Tibial artery (tissue), 4 donors: Measurements from ENCODE around the gene ASPN.

Experiments used
- DNase-seq, 2 donors: peaks; one replicate each; pipeline ENCODE4 v3.0.0-alpha.2; 2019
- H3K27ac ChIP-seq, 2 donors: fragments of 200-600 bp; sonication (generic) in 1 of 2; 1 replicate in 1 of 2; 2 replicates in 1 of 2; pipeline ENCODE4 v1.5.1; 2018 to 2019; ENCODE audit warnings: mild to moderate bottlenecking in 1 of 2
- H3K27me3 ChIP-seq, 2 donors: fragments of 200-600 bp; sonication (generic) in 1 of 2; one replicate each; pipeline versions ENCODE4 v1.5.1 to v1.6.0; 2016 to 2019
- H3K36me3 ChIP-seq, 3 donors: fragments of 200-600 bp; sonication (generic) in 2 of 3; one replicate each; pipeline ENCODE4 v1.5.1; 2016 to 2019; ENCODE audit warnings: mild to moderate bottlenecking in 2 of 3
- H3K4me1 ChIP-seq, 4 donors: fragments of 200-600 bp; sonication (generic) in 2 of 4; 1 replicate in 3 of 4; 2 replicates in 1 of 4; pipeline ENCODE4 v1.5.1; 2016 to 2019
- H3K4me3 ChIP-seq, 2 donors: fragments of 200-600 bp; sonication (generic) in 1 of 2; 1 replicate in 1 of 2; 2 replicates in 1 of 2; pipeline ENCODE4 v1.5.1; 2018 to 2019; ENCODE audit warnings: mild to moderate bottlenecking in 2 of 2
- H3K9me3 ChIP-seq, 3 donors: fragments of 200-600 bp; sonication (generic) in 1 of 3; one replicate each; pipeline ENCODE4 v1.5.1; 2016 to 2019
- CTCF ChIP-seq, 2 experiments: fragments of 200-600 bp in 1 of 2; fragments of 450-650 bp in 1 of 2; IDR thresholded peaks; one replicate each; pipeline ENCODE4 v1.5.1; 2017 to 2019; ENCODE audit warnings: antibody characterized with exemption in 2 of 2, mild to moderate bottlenecking in 1 of 2, moderate library complexity in 1 of 2
- intact Hi-C: fragments of 100-400 bp; cut with DNase I; formaldehyde crosslinking; loops from one replicate; pipeline ENCODE4 v1.15.0; 2023; ENCODE audit warnings: low total_unique reads

ASPN gene

DNA sequence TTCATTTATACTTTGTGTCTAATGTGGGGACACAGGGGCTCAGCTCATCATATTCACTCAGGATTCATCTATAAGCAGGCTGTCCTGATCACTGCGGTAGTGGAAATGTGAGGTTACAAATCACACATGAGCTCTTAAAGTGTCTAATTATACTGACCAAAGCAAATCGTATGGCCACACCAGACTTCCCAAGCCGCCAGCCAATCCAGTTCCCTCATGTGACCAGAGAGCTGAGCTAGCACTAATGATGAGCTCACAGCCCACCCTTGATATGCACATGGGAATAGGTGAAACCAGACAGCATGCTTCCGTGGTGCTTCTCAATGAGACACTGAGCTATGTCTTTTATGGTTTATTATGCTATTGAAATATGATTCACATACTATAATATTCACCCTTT is 35.9 kb upstream of the ASPN start:
- no peak for TF ChIP-seq CTCF (IDR thresholded peaks at IDR 0.05)
- Histone ChIP-seq H3K27ac (no peak overlapping the region), H3K27me3 (no peaks in the 10 kb centered on the region), H3K9me3 (no peaks in the 10 kb centered on the region), H3K4me1 (peaks cover 0 to 7% (median 2%) of the 10 kb centered on the region in 4 donors), H3K4me3 (no peak overlapping the region), H3K36me3 (peaks cover 24 to 42% (median 32%) of the 10 kb centered on the region in 3 donors)
- intact Hi-C loops: no loop called here
- DNase-seq: no peak

DNA sequence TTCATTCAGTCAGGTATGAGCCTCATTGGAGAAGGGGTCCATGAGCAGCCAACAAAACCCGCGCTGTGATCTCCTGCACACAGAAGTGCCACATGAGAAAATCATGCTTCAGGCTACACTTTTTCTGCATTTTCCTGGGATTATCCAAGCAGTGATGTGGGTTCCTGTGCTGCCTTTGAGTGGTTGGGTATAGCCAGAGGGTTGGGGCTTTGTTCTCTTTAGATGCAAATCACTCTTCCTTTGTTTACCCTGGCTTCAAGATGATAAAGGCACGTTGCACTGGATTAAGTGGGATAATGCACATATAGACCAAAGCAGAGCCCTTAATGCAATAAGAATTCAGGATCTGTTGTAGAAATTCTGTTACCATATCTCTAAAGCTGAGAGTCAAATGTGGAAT is 34.7 kb upstream of the ASPN start:
- DNase-seq: no peak
- Histone ChIP-seq H3K9me3 (no peaks in the 10 kb centered on the region), H3K27ac (no peak overlapping the region), H3K4me1 (peaks cover 0 to 18% (median 12%) of the 10 kb centered on the region in 4 donors), H3K27me3 (no peaks in the 10 kb centered on the region), H3K36me3 (peaks cover 24 to 37% (median 32%) of the 10 kb centered on the region in 3 donors), H3K4me3 (no peak overlapping the region)
- intact Hi-C loops: no loop called here
- TF ChIP-seq CTCF (IDR thresholded peaks at IDR 0.05): no peak

DNA sequence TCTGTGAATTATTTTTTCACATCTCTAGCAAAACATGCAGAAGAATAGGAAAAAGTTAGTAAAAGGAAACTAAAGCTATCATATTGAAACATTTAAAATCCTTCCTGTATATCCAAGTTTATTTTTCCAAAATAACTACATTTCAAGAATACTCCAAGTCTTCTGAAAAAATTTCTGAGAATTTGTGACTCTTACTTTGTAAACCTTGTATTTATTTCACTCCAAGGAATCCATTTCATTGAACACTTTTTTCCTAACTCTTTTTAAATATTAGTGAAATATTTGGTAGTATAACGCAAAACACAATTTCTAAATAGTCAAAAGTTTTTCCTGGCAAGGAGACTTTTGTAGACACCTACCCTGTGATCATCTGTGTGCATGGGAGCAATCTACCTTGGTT is 34.2 kb upstream of the ASPN start:
- Histone ChIP-seq H3K4me1 (peaks cover 0 to 22% (median 13%) of the 10 kb centered on the region in 4 donors), H3K9me3 (no peaks in the 10 kb centered on the region), H3K27me3 (no peaks in the 10 kb centered on the region), H3K4me3 (no peak overlapping the region), H3K36me3 (peaks cover 24 to 33% (median 30%) of the 10 kb centered on the region in 3 donors), H3K27ac (no peak overlapping the region)
- DNase-seq: no peak
- no peak for TF ChIP-seq CTCF (IDR thresholded peaks at IDR 0.05)
- intact Hi-C loops: no loop called here

GRCh38 chr9:92514635-92515034 is 32.3 kb upstream of the ASPN start:
- TF ChIP-seq CTCF (IDR thresholded peaks at IDR 0.05): no peak
- intact Hi-C loops: no loop called here

GRCh38 chr9:92513349-92513748 is 31.0 kb upstream of the ASPN start:
- peaks cover 0 to 32% (median 15%) of the 10 kb centered on the region in 4 donors for H3K4me1 ChIP-seq
- H3K9me3 ChIP-seq: no peaks in the 10 kb centered on the region
- no peak for DNase-seq
- H3K27me3 ChIP-seq: no peaks in the 10 kb centered on the region
- H3K4me3 ChIP-seq: no peak overlapping the region
- intact Hi-C loops: no loop called here
- TF ChIP-seq CTCF (IDR thresholded peaks at IDR 0.05): no peak
- H3K27ac ChIP-seq: peak overlapping the region; percentile 65 to 70
- H3K36me3 ChIP-seq: peaks cover 14 to 22% (median 16%) of the 10 kb centered on the region in 3 donors

More at GRCh38 chr9:92514635-92515034, 32.3 kb upstream of the ASPN start:
- no peak overlapping the region for H3K4me3 ChIP-seq
- H3K27me3 ChIP-seq: no peaks in the 10 kb centered on the region
- no peaks in the 10 kb centered on the region for H3K9me3 ChIP-seq
- no peak for DNase-seq
- H3K4me1 ChIP-seq: peaks cover 0 to 22% (median 13%) of the 10 kb centered on the region in 4 donors
- peak overlapping the region; percentile 35 to 65 for H3K27ac ChIP-seq
- peaks cover 14 to 22% (median 19%) of the 10 kb centered on the region in 3 donors for H3K36me3 ChIP-seq

DNA sequence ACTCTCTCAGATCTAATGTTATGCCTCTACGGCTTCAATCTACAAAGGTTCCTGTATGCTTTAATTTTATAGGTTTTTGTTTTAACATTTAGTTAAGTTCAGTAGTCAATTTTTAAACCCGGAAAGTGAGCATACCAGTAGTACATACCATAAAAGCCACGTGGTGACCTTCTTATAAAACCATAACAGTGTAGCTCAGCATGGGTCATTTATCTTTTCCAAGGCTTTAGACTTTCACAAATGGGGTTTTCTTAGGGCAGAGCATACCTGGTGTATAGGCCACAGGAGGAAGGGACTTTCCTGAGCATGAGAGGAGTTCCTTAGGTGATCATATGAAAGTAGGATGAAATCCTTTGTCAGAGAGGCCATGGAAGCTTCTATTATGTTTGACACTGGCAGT is 30.3 kb upstream of the ASPN start:
- no peaks in the 10 kb centered on the region for H3K9me3 ChIP-seq
- H3K4me1 ChIP-seq: peaks cover 0 to 39% (median 22%) of the 10 kb centered on the region in 4 donors
- no peaks in the 10 kb centered on the region for H3K27me3 ChIP-seq
- peaks cover 14 to 16% (median 14%) of the 10 kb centered on the region in 3 donors for H3K36me3 ChIP-seq
- no peak for TF ChIP-seq CTCF (IDR thresholded peaks at IDR 0.05)
- no peak for DNase-seq
- no peak overlapping the region for H3K4me3 ChIP-seq
- intact Hi-C loops: no loop called here
- peak overlapping the region; percentile 65 to 70 for H3K27ac ChIP-seq
